C4-2B (cell line): ENCODE results near the gene GLT8D1.

ENCODE experiments used
- ZFX ChIP-seq: fragments of 450-650 bp; IDR thresholded peaks from 2 replicates; pipeline ENCODE4 v1.6.1; 2017
- TF ChIP-seq, protein P1 (sequence below): fragments of 450-650 bp; conservative IDR thresholded peaks from 2 replicates; pipeline ENCODE4 v1.5.1; 2017; ENCODE audit warnings: mild to moderate bottlenecking

DNA sequence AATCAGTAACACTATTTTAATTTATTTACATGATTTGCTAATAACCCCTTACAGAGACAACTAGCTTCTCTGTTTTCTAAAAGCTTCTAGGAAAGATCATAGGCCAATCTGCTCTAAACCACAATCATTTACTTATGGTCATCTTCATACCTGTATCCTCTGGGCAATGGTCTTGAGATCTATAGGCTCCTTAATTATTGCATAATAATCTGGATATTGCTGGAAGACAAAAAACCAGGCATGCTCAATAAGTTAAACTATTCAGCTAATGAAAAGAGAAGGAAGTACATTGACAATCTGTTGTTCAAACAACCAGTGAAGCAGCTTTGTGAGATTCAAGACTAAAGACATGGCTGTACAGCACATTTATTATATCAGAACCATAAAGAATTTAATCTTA, 54.0 kb downstream of the GLT8D1 start:
- TF ChIP-seq, protein P1, sequence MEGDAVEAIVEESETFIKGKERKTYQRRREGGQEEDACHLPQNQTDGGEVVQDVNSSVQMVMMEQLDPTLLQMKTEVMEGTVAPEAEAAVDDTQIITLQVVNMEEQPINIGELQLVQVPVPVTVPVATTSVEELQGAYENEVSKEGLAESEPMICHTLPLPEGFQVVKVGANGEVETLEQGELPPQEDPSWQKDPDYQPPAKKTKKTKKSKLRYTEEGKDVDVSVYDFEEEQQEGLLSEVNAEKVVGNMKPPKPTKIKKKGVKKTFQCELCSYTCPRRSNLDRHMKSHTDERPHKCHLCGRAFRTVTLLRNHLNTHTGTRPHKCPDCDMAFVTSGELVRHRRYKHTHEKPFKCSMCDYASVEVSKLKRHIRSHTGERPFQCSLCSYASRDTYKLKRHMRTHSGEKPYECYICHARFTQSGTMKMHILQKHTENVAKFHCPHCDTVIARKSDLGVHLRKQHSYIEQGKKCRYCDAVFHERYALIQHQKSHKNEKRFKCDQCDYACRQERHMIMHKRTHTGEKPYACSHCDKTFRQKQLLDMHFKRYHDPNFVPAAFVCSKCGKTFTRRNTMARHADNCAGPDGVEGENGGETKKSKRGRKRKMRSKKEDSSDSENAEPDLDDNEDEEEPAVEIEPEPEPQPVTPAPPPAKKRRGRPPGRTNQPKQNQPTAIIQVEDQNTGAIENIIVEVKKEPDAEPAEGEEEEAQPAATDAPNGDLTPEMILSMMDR, result no peak
- no peak for TF ChIP-seq ZFX
